Testis (tissue), 2 donors: ENCODE measurements around the gene TNFAIP8L1.

Experiments
- CTCF ChIP-seq, 3 experiments: fragments of 450-650 bp in 2 of 3; fragments of 200-600 bp in 1 of 3; sonication (generic) in 1 of 3; IDR thresholded peaks; one replicate each; pipeline ENCODE4 v1.5.1; 2016 to 2019; ENCODE audit warnings: antibody characterized with exemption in 3 of 3, mild to moderate bottlenecking in 2 of 3, moderate library complexity in 1 of 3
- POLR2A ChIP-seq: fragments of 450-650 bp; IDR thresholded peaks from one replicate; pipeline ENCODE4 v1.6.1; 2017; ENCODE audit warnings: antibody characterized with exemption, mild to moderate bottlenecking, moderate library complexity

- TF ChIP-seq POLR2A (no peak), CTCF (IDR thresholded peaks at IDR 0.05) (no peak)
Measured at GRCh38 chr19:4624301-4624700, 15.0 kb upstream of the TNFAIP8L1 start.
